Panc1 (cell line): Measurements from ENCODE around the gene GJC2.

ENCODE experiments used
- CTCF ChIP-seq: fragments of 450-650 bp; IDR thresholded peaks from 2 replicates; pipeline ENCODE4 v1.5.1; 2017; ENCODE audit warnings: mild to moderate bottlenecking
- POLR2AphosphoS5 ChIP-seq: IDR thresholded peaks from 2 replicates; pipeline ENCODE4 v1.6.1; 2012; ENCODE audit warnings: mild to moderate bottlenecking, low read depth, low read length, moderate library complexity
- SIN3A ChIP-seq: IDR thresholded peaks from 2 replicates; pipeline ENCODE4 v1.6.1; 2012; ENCODE audit warnings: low read depth, mild to moderate bottlenecking, low read length, moderate library complexity, borderline replicate concordance; ENCODE audit not compliant: insufficient read depth

- TF ChIP-seq CTCF (no peak), SIN3A (no peak), POLR2AphosphoS5 (no peak)
Measured at GRCh38 chr1:228131766-228132165, 18.0 kb upstream of the GJC2 start.
